Measurements from ENCODE around the gene KRT26.
"Not testable (repeated sequence)": the region's sequence is repeated elsewhere in the genome, so short reads cannot be mapped to it uniquely, and the experiment has no call there.

Gene KRT26, protein sequence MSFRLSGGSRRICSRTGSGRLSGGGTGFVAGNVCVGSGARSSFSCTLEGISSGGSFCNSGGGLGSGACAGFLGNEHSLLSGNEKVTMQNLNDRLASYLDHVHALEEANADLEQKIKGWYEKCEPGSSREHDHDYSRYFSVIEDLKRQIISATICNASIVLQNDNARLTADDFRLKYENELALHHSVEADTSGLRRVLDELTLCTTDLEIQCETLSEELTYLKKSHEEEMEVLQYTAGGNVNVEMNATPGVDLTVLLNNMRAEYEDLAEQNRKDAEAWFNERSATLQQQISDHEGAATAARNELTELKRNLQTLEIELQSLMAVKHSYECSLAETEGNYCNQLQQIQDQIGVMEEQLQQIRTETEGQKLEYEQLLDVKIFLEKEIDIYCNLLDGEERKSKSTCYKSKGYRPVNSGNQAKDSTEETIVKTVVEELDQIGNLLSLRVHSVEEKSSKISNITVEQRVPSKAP

DNA sequence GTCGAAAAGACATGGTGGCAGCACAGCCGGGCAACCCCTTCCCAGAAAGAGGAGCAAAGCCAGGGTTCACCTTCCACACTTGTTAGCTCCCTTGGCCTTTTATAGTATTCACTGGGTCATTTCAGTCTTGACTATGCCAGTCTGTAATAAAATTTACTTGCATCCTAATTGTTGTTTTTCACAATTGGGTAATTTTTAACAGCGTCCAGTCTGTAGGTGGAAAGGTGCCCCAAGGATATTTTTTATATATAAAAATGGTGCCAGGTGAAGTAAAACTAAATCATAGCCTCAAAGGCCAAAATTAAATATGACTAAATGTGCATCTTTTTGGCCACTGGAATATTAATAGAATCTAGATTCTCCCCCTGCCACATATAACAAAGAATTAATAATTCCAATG, at the start of gene KRT26:
Gene KRT26 (minus strand): TSS at position 101 of the 400 bp plus-strand sequence. CDS start 88 bp downstream, at position 13.
- no peak for DNase-seq

DNA sequence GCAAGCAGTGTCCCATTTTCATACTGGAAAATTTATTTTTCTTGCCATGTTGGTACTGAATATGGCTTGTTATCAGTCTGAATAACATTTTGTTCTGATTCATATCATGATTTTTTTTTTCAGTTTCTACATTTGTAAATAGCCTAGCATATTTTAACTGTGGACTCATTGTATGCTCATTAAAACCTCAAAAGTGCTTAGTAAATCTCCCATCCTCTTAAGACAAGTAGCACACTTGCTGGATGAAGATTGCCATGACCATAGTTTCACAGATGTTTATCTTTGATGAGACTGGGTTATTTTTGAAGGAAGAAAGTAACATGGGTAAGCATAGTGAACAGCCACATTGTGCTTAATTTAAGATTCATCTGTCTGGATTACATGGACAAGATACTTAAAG, 49.5 kb upstream of the KRT26 start:
- DNase-seq, result no peak

DNA sequence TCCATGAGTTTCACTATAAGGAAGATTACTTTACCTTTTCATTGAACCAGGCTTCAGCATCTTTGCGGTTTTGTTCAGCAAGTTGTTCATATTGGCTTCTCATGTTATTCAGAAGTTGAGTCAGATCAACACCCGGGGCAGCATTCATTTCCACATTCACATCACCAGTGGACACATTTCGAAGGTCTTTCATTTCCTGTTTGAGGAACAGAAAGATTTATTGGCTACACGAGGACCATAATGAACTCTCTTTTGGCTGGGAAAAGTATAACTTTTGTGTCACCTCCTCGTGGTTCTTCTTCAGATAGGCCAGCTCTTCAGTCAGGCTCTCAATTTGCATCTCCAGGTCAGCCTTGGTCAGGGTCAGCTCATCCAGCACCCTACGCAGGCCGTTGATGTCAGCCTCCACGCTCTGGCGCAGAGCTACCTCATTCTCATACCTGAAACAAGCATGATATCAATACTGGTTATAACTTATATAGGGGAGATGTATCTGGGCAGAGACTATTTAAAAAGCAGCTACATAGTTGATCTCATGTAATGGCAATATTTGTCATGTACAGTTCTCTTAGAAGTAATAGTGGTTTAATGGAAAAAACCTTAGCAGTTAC, 48.3 kb upstream of the KRT26 start:
- DNase-seq, result no peak

DNA sequence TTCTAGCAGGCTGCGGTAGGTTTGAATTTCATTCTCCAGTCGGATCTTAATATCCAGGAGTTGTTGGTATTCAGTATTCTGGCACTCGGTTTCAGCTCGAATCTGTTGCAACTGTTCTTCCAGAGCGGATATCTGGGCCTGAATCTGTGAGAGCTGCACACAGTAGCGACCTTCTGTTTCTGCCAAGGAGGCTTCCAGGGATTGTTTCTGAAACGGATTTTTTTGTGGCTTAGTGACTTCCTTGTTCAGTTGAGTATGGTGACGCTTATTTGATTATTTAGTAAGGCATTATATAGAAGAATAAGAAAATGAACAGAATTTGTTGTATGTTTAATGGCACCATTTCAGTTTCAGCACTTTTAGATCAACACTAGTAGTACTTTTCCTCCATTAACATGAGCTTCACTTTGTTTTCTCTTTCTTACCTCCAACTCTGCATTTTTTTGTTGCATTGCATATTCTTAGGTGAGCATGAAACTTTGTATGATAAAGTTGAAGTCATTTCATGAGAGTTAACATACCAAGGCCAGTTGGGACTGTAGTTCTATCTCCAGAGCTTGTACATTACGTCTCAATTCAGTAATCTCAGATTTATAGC, 47.6 kb upstream of the KRT26 start:
- DNase-seq, result no peak

DNA sequence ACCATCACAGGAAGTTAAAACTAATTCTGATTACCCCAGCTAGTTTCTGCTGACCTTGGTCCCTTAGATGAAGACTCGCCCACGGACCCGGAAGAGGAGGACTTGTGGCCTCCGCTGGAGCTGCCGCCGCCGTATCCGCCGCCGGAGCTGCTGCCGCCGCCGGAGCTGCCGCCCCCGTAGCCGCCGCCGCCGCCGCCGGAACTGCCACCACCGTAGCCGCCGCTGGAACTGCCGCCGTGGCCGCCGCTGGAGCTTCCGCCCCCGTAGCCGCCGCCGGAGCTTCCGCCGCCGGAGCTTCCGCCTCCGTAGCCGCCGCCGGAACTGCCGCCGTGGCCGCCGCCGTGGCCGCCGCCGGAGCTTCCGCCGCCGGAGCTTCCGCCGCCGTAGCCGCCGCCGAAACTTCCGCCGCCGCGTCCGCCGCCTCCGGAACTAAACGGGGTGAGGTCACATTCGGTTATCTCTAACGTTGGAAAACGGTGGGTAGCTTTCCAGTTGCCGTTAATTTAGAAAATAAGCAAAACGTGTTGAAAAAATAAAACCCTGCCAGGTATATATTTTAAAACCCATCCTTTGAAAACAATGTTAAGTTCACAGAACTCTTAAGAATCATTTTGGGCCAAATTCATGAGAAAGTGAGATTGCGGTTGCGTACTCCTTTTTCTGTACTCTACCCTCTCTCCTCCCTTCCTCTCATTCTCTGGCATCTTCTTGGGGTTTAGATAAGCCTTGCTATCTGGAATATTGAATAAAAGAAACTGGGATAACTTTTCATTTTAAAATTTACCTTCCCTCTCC, 46.9 kb upstream of the KRT26 start:
- peak; percentile 94 for DNase-seq

DNA sequence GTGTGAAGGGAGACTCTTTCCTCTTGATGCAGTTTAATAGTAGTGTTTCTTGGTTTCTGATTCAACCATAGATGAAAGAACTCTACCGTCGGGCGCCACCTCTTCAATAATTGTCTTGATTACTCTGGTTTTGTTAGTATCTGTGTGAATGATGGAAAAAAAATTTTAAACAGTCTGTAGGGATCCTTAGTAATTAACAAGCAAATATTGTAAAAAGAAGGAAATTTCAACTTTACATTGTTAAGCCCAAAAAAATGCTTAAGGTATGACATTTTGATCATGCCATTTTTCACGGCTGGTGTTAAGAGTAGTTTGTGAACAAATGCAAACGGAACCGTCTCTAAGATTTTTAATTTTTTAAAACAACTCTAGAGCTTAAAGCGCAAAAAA, 46.3 kb upstream of the KRT26 start:
- no peak for DNase-seq

DNA sequence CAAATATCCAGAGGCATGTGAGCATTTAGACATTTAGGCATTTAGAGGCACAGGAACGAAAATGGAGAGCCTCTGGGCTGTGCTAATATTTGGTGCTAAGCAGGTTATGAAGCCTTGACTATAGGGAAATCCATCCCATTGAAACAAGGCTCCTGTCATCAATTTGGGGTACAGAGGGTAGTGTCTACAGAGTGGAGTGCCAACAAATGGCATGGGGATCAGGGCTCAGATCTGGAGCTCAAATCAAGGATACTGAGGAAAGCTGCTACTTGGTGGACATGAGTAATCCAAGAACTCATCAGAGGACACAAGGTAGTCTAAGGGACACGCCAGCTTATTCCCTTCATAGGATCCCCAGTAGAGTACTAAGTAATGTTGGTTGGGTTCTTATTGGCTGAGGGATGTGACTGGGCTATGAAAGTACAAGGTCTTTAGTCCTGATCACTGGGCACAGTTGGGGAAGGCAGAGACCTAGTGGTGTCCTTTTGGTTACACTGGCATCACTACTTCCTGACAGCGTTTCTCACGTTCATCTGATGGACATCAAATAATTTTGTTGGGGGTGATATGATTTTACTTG, 45.2 kb upstream of the KRT26 start:
- no peak for DNase-seq

DNA sequence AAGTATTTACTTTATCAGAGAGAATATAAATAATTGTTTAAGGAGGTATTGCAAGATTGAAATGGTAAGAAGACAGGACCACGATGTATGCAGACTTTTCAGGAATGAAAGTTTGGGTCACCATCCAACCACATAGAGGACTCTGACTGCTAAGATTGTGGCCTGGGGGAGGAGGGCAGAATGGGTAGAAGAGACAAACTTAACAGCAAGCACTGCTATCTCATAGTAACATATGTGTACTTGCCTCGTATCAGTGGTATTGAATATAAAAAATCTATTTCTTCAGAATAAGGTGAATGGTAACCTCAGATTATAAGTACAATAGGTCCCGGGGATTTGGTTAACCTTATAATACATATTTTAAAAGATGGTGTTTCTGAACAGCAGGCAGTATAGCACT, 44.6 kb upstream of the KRT26 start:
- no peak for DNase-seq

DNA sequence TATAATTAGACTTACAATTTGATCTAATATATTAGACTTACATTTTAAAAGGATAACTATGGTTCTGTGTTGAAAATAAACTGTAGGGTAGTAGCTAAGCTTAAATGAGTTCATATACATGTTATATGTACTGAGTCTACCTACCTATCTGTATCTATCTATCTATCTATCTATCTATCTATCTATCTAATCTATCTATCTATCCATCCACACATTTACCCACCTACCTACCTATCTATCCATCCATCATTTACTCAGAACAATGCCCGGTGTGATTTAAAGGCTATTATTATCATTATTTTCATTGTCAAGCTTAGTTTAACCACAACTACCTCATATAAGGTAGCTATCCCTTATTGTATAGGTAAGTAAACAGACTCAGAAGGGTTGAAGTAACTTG, 43.4 kb upstream of the KRT26 start:
- no peak for DNase-seq

DNA sequence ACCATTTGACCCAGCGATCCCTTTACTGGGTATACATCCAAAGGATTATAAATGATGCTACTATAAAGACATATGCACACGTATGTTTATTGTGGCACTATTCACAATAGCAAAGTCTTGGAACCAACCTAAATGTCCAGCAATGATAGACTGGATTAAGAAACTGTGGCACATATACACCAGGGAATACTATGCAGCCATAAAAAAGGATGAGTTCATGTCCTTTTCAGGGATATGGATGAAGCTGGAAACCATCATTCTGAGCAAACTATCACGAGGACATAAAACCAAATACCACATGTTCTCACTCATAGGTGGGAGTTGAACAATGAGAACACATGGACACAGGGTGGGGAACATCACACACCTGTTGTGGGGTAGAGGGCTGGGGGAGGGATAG, 42.7 kb upstream of the KRT26 start:
- DNase-seq, result not testable (repeated sequence)

DNA sequence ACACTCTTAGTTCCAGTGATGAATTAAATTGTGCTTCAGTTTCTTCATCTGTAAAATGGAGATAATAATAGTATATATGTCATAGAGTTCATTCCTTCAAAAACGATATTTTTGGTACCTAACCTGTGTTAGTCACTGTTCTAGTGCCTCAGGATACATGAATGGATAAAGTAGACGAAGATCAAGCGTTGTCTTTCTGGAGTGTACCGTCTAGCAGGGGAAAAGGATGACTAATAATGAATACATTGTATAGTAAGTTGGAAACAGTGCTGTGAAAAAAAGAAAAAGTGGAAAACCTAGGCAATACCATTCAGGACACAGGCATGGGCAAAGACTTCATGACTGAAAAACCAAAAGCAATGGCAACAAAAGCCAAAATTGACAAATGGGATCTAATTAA, 41.8 kb upstream of the KRT26 start:
- no peak for DNase-seq

DNA sequence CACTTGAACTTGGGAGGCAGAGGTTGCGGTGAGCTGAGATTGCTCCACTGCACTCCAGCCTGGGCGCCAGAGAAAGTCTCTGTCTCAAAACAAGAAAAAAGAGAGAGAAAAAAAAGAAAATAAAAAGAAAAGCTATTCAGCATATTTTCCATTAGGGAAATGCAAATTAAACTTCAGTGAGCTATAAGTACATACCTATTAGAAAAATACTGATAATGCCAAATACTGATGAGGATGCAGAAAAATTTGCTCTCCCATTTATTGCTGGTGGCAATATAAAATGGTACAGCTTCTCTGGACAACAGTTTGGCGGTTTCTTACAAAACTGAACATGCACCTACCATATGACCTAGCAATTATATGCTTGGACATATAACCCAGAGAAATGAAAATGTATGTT, 40.6 kb upstream of the KRT26 start:
- no peak for DNase-seq

DNA sequence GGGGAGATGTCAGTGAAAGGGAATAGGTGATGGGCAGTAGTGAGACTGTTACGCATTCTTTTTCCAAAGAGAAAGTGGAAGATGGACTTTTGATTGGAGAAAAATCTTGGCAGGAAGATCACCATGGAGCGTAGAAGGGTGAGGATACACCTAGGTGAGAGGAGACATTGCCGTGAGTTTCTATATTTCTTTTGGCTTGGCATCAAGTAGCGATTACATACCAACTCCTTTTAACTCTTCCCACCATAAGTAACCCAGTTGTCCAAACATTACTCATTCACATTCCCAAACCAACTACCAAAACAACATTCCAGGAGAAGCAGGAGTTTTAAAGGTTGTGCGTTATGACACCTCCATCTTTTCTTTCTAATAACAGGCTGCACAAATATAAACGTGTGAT, 38.5 kb upstream of the KRT26 start:
- no peak for DNase-seq

DNA sequence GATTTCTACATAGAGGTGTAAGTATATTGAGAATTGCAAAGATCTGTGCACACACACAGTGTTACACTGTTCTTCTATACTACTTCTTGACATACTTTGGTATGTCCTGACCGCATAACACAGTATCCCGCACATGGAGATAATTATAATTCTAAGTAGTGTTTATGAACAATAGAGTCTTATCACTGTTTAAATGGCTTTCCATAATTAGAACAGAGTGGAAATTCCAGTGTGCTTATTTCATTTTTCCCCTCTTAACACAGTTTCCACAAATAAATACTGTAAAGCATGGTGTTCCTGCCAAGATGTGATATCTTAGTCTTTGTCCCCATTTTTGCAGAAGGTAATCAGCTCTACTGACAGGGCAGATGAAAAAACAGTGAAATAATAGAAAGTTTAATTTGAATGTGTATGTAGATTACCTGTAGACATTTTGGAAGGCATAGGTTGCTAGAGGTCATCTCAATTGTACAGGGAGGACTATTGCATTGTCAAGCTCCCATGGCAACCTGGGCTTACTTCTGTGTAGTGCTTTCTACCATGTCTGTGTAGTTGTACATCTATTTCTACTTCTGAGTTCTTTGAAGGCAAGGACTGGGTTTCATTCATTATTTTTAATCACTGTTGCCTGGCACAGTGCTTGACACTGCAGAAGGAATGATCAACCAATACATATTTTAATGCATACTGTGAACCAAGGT, 37.9 kb upstream of the KRT26 start:
- DNase-seq, result no peak

DNA sequence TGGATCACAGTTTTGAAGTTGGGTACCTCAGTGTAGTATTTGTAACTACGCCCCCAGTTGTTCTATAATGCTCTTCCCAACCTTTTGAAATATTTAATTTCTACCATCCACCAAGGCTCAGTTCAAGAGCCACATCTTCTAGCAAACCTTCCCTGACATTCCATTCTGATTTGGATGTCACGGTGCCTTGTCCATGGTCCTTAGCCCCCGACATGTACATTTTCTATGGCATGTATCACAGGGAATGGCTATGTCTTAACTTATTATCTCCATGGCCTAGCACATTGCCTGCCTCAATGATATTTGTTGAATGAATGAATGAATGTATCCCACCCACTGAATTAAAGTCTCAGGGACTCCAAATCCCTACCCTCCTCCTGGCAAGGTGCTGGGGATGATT, 34.1 kb upstream of the KRT26 start:
- no peak for DNase-seq

DNA sequence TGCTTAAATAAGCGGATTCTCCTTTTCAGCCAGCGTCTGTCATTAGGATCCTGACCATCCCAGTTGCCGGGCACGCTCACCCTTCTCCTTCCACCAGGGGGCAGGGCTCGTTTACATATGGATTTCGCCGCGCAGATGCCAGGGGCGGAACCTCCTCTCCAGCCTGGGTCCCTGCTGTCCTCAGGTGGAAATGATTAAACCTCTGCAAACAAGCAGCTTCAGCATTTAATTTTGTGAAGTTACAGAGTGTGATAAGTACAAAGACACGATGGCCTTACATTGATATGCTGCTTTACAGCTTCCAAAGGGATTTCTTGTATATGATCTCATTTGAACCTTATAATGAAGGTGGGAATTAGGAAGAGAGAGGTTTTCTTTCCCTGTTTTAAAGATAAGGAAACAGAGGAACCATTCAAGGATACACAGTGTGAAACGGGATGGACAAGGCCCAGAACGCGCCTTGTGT, 31.6 kb upstream of the KRT26 start:
- peak; percentile 87 for DNase-seq

DNA sequence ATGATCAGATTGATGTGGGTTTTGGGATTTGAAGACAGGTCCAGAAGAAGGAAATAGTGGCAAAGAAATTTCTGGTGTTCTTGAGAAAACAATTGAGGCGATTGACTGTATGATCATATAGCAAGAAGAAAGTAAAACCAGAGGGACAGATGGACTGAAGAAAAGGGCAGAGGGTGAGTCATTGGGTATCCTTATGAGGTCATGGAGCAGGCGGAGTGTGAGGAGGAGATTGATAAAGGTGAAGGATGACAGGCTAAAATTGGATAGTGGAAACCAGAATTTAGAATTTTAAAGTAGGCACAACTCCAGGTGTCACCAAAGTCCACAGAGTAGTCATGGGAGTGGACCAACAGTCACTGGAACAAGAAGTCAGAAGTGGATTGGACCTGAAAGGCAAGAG, 29.2 kb upstream of the KRT26 start:
- no peak for DNase-seq

DNA sequence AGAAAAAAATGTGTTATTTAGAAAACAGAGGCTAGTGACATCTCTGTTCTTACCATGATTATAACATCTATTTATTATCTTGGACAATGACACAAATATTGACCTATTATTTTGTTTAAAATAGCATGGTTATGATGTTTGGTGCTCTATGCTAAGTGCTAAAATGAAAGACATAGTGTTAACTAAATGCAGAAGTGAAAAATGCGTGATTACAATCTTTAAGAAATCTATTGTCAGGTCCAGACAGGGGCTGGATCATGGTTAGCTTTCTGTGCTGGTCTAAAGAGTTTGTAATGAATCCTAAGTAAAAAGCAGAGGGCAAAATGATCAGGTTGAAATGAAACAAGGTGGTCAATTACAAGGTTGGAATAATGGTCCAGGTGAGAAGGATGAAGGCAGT, 28.4 kb upstream of the KRT26 start:
- DNase-seq, result no peak

DNA sequence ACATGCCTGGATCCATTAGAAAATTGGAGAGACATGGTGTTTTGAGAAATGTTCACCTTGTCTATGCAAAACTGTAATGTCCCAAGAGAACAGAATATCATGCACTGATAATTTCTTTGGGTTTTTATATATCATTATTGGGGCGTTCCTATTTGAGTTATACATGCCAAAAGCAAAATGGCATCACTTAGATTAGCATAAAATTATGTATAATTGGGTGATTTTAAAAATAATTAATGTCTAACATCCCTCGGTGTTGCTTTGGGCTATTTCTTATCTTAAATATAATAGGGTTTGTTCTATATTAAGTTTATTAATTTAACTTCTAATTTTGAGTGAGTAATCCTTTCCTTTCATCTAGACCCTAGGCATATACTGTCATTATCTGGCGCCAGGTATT, 27.9 kb upstream of the KRT26 start, which contains the start of gene KRT28:
Gene KRT28 (minus strand): TSS at position 101 of the 400 bp plus-strand sequence. CDS start 66 bp downstream, at position 35.
- no peak for DNase-seq

DNA sequence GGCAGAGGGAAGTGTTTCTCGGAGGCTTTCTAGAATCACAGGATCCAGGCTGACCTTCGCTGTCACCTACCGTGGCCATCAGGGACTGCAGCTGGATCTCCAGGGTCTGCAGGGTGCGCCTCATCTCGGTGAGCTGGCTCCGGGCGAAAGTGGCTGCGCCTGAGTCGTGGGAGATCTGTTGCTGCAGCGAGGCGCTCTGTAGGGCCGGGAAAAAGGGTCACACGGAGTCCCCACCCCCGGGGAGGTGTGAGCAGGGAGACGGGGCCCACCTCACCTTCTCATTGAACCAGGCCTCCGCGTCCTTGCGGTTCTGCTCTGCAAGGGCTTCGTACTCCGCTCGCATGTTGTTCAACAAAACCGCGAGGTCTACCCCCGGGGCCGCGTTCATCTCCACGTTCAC, 24.8 kb upstream of the KRT26 start:
- no peak for DNase-seq

DNA sequence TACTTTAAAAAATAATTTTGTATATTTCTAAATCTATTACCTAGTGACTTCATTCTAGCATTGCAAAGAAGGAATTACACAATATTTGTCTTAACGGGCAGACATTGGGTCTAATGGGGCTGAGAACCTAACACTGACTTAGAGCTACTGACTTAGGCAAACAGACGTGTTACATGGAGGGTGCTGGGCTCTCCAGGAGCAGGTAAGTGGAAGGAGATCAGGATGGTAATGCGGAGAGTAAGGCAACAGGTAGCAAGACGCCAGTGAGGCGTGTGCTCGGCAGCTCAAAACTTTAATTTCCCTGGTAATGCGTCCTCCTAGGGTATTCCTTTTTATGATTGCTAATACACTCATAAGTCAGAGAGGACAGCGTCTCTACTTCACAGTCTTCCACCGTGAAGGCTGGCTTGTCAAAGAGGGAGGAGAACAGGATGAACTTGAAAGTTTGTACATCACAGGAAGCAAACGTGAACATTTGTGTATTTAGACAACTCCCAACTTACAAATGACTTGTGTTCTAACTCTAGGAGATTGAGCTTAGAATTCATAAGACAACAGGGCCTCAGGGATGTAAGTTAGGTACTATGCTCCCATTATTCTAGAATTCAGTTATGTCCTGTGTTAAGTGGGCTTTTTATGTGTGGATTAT, 23.1 kb upstream of the KRT26 start:
- no peak for DNase-seq

DNA sequence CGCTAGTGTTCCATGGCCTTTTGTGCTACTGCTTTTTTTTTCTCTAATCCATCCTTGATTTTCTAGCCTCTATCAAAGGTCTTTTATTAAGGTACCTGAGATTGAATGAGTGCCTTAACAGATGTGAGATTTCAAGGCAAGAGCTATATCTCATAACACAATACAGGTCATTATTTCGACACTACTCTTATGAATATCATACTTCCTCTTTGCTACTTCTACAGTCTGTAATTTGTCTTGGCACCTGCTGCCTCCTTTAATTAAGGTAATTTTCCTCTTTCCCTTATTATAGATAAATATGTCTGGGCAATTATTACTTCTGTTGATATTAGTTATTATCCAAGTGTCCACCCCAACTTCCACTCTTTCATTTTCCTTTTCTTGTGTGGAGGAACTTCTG, 22.5 kb upstream of the KRT26 start:
- no peak for DNase-seq
